Body of pancreas (tissue), 4 donors: ENCODE data around the gene TPPP3. TPM values are rescaled to one million over a fixed set of nuclear protein-coding genes. Genes with fewer than 3 reads are reported as not detected.
"Not testable (repeated sequence)": the region's sequence is repeated elsewhere in the genome, so short reads cannot be mapped to it uniquely, and the experiment has no call there.

Experiments used
- ATAC-seq: fragments of 150-250 bp; one replicate; pipeline ENCODE4 v1.9.1; 2016
- DNase-seq, 4 donors: peaks; one replicate each; pipeline ENCODE4 v3.0.0-alpha.2; 2019
- H3K27ac ChIP-seq, 4 donors: fragments of 200-600 bp; sonication (generic); 1 replicate in 3 of 4; 2 replicates in 1 of 4; pipeline versions ENCODE4 v1.5.1 to v1.6.1; 2016 to 2019; ENCODE audit warnings: mild to moderate bottlenecking in 1 of 4, mixed read lengths in 1 of 4, moderate library complexity in 1 of 4
- H3K27me3 ChIP-seq, 2 donors: fragments of 200-600 bp; sonication (generic); one replicate each; pipeline ENCODE4 v1.6.0; 2016; ENCODE audit warnings: mild to moderate bottlenecking in 1 of 2
- H3K36me3 ChIP-seq, 2 donors: fragments of 200-600 bp; sonication (generic); replicated peaks in 1 of 2; 2 replicates each; pipeline ENCODE4 v1.5.1; 2016; ENCODE audit warnings: low read depth in 2 of 2; ENCODE audit not compliant: insufficient read depth in 1 of 2
- H3K4me1 ChIP-seq: fragments of 200-600 bp; sonication (generic); one replicate; pipeline ENCODE4 v1.6.0; 2016
- H3K4me3 ChIP-seq, 2 donors: fragments of 200-600 bp; sonication (generic); 1 replicate in 1 of 2; 2 replicates in 1 of 2; pipeline ENCODE4 v1.5.1; 2016 to 2019
- H3K9me3 ChIP-seq, 3 donors: fragments of 200-600 bp; sonication (generic); 1 replicate in 2 of 3; 2 replicates in 1 of 3; pipeline ENCODE4 v1.5.1; 2016
- CTCF ChIP-seq, 7 experiments: fragments of 450-650 bp in 4 of 7; fragments of 200-600 bp in 3 of 7; sonication (generic) in 3 of 7; IDR thresholded peaks; one replicate each; pipeline ENCODE4 v1.5.1; 2016 to 2019; ENCODE audit warnings: antibody characterized with exemption in 7 of 7
- POLR2A ChIP-seq, 3 donors: fragments of 450-650 bp; IDR thresholded peaks; one replicate each; pipeline ENCODE4 v1.6.1; 2016; ENCODE audit warnings: antibody characterized with exemption in 3 of 3, mild to moderate bottlenecking in 2 of 3
- WGBS, 2 donors: methylation state at CpG; one replicate each; pipeline ENCODE4 v1.1.5; 2017; 5-methylcytosine and 5-hydroxymethylcytosine counted together
- intact Hi-C: fragments of 100-400 bp; cut with DNase I; formaldehyde crosslinking; loops from one replicate; pipeline ENCODE4 v1.15.1; 2023
- total RNA-seq, 2 donors: library from RNA; depleted of rRNA; stranded (reverse); fragments of >200 nt; gene quantifications; one replicate each; pipeline ENCODE4 v1.1.0, GENCODE V29; 2016

Gene TPPP3
- total RNA-seq, 2 donors from 2014 or later: 11.2 to 30.0 TPM

DNA sequence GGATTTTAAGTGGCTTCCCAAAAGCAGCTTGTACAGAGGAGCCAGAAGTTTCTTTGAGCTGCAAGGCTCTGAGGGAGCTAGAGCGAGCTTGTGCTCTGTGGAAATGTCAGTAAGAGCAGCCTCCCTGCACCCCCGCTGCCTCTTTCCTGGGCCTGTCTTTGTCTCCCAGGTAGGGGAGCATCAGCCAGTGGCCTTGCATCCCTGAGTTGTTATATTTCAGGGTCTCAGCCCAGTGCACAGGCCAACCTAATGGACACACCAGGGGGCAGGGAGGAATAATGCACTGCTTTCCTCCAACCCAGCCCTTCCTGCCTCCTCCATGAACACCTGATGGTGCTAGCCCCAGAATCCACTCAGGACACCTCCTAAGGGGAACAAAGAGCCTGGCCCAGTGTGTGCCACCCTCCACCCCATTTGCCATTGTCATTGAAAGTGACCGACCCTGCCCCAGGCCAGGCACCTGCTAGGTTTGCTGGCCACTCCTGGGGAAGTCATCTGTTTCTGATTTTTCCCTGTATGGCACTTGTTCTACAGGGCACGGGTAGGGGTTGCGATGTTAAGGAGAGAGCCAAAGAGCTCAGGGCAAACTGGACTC lies 6.3 kb downstream of the TPPP3 start:
- no peak overlapping the region for H3K27ac ChIP-seq
- H3K36me3 ChIP-seq: no peaks in the 10 kb centered on the region
- ATAC-seq (no peak), DNase-seq (no peak)
- H3K4me1 ChIP-seq: no peaks in the 10 kb centered on the region
- intact Hi-C loops: no loop called here
- no peak overlapping the region for H3K4me3 ChIP-seq
- no peaks in the 10 kb centered on the region for H3K9me3 ChIP-seq
- H3K27me3 ChIP-seq: no peaks in the 10 kb centered on the region
- 89 to 90% methylated on average over 5 of the region's 5 CpGs for WGBS, 2 donors
- TF ChIP-seq POLR2A (IDR thresholded peaks at IDR 0.05): no peak
- TF ChIP-seq CTCF (IDR thresholded peaks at IDR 0.05): no peak

DNA sequence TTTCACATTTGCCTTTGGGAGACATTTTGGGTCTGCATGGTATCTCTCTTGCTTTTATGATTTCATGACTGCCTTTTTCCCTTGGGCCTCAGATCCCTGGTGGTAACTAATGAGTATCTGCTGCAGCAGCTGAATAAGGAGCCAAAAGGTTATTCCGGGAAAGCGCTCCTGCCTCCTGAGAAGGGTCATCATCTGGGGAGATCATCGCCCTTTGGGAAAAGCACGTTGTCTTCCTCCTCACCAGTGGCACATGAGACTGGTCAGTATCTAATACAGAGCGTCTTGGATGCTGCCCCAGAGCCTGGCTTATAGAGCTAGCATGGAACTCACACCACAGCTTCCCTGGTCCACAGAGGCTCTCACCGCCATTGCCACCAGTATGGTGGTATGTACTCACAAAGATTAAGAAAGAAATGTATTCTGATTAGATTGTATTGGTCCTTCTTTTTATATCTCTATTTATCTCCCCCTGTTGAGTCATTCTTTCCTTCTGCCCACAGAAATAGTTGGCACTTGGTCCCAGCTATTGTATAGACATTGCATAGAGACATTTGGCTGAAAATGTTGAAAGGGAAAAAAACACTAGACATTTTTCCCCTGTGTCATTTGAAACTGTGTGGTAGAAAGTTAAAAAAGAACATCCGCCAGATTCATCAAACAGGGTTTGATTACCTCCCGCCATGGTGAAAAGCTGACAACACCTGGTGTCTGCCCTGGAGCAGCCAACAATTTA lies 8.4 kb downstream of the TPPP3 start:
- Histone ChIP-seq H3K27ac (no peak overlapping the region), H3K9me3 (no peaks in the 10 kb centered on the region), H3K4me1 (no peaks in the 10 kb centered on the region), H3K4me3 (no peak overlapping the region), H3K27me3 (no peaks in the 10 kb centered on the region), H3K36me3 (no peaks in the 10 kb centered on the region)
- DNase-seq (no peak), ATAC-seq (no peak)
- TF ChIP-seq CTCF (IDR thresholded peaks at IDR 0.05) (no peak), POLR2A (IDR thresholded peaks at IDR 0.05) (no peak)
- intact Hi-C loops: no loop called here
- WGBS, 2 donors: 80 to 86% methylated on average over 7 to 8 of the region's 8 CpGs

DNA sequence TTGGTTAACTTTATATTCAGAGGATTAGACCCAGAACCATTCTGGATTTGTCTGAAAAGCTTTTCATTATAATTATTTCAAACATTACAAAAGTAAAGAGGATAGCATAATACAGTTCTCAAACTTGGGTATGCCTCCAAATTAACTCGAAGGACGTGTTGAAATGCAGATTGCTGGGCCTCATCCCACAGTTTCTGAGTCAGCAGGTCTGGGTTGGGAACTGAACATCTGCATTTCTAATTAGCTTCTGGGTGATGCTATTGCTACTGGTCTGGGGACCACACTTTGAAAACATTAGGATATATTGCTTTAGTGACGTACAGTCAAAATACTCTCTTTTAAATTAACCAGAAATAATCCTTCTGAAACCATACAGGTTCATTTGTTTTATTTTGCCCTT lies 10.0 kb downstream of the TPPP3 start:
- Histone ChIP-seq H3K27me3 (no peaks in the 10 kb centered on the region), H3K36me3 (no peaks in the 10 kb centered on the region), H3K9me3 (no peaks in the 10 kb centered on the region), H3K4me3 (no peak overlapping the region), H3K4me1 (no peaks in the 10 kb centered on the region), H3K27ac (no peak overlapping the region)
- no peak for ATAC-seq
- intact Hi-C loops: no loop called here
- 93 to 95% methylated on average over 3 of the region's 3 CpGs for WGBS, 2 donors
- DNase-seq: no peak
- no peak for TF ChIP-seq POLR2A (IDR thresholded peaks at IDR 0.05)
- TF ChIP-seq CTCF (IDR thresholded peaks at IDR 0.05): no peak

DNA sequence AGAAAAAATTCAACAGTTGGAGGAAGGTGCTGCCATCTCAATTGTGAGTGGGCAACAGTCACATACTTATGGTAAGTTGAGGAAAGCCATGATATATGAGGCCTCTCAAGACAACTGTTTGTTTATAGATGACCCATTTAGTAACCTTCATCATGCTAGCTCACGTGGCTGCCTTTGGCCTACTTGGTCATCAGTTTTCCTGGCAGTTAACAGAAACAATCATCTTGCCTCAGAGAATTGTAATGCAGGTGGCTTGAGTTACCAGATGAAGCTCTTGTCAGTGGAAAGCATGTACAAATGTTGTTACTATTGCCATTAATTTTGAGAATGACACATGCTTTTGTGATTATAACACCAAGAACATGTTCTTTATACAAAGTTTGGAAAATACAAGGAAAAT lies 14.7 kb downstream of the TPPP3 start:
- DNase-seq (no peak), ATAC-seq (no peak)
- H3K27ac ChIP-seq: no peak overlapping the region
- WGBS, 2 donors: 50 to 60% methylated on average over 1 of the region's 1 CpG
- no peak overlapping the region for H3K4me3 ChIP-seq
- intact Hi-C loops: no loop called here
- H3K9me3 ChIP-seq: no peaks in the 10 kb centered on the region
- TF ChIP-seq CTCF (IDR thresholded peaks at IDR 0.05) (no peak), POLR2A (IDR thresholded peaks at IDR 0.05) (no peak)
- H3K27me3 ChIP-seq: no peaks in the 10 kb centered on the region
- H3K4me1 ChIP-seq: no peaks in the 10 kb centered on the region
- no peaks in the 10 kb centered on the region for H3K36me3 ChIP-seq

- DNase-seq, H3K27ac ChIP-seq, intact Hi-C loops, H3K27me3 ChIP-seq, H3K36me3 ChIP-seq, H3K4me1 ChIP-seq, ATAC-seq, H3K4me3 ChIP-seq, H3K9me3 ChIP-seq: not testable (repeated sequence)
- 78 to 84% methylated on average over 10 to 11 of the region's 11 CpGs for WGBS, 2 donors
Observed at GRCh38 chr16:67376012-67376411, 17.3 kb downstream of the TPPP3 start.
